HG02852 (cell line): ENCODE results near the gene CRYAA.
A peak's percentile ranks its signal among the peaks of the same experiment; 100 is the strongest.
"Not testable (repeated sequence)": the region's sequence is repeated elsewhere in the genome, so short reads cannot be mapped to it uniquely, and the experiment has no call there.

Experiments
- ATAC-seq: cut with Tn5 transposase; IDR thresholded peaks from one replicate; pipeline ENCODE4 v1.9.1; 2021; ENCODE audit warnings: mild to moderate bottlenecking, moderate library complexity; ENCODE audit not compliant: unreplicated experiment

CRYAA gene, protein sequence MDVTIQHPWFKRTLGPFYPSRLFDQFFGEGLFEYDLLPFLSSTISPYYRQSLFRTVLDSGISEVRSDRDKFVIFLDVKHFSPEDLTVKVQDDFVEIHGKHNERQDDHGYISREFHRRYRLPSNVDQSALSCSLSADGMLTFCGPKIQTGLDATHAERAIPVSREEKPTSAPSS

DNA sequence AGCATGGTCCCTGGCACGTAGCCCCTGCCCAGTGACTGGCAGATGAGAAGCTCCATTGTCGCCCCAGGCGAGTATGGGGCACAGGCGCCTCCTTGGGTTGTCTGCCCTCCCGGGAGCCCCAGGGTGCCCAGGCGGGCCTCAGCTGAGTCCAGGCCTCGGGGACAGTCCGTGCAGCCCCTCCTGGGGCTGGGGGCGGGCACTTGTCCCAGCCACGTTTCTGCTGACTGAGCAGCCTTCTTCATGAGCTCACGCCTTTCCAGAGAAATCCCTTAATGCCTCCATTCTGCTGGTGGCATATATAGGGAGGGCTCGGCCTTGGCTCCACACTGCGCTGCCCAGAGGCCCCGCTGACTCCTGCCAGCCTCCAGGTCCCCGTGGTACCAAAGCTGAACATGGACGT lies at the start of gene CRYAA:
TSS of gene CRYAA (plus strand) at position 301 of the 400 bp plus-strand sequence. CDS start at position 393, 92 bp downstream.
- not testable (repeated sequence) for ATAC-seq

DNA sequence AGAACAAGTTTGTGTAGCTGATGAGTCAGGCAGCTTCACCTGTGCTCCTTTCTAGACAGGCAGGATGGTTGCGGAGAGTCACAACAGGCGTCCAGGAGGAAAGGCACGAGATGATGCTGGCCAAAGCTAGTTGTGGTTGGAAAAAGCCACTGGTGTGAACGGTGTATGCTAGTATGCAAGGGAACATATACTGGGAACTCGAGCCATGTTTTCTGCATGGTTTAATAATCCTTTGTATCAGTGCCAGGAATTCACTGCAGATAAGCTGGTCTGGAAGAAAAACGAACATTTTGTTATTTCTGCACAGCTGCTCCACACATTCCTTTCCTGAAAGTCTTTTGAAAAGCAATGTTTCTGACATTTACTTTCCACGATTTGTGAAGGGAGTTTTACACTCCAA lies 38.7 kb upstream of the CRYAA start:
- not testable (repeated sequence) for ATAC-seq

DNA sequence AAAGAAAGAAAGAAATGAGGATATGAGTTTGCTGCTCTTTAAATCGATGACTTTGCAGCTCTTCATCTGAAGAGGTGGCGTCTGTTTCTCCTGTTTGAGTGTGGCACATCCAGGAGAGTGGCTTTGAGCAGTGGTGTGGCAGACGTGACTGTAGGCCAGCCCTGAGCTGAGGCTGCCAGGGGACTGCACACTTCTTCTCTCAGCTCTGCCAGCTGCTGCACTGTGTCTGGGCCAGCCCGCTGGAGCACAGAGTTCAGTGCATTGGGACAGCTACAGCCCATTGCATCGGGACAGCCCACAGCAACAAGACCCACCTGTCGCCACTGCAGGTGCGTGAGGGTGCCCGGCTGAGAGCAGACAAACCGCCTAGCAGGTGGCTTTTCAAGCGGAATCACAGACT lies 34.3 kb upstream of the CRYAA start:
- not testable (repeated sequence) for ATAC-seq

DNA sequence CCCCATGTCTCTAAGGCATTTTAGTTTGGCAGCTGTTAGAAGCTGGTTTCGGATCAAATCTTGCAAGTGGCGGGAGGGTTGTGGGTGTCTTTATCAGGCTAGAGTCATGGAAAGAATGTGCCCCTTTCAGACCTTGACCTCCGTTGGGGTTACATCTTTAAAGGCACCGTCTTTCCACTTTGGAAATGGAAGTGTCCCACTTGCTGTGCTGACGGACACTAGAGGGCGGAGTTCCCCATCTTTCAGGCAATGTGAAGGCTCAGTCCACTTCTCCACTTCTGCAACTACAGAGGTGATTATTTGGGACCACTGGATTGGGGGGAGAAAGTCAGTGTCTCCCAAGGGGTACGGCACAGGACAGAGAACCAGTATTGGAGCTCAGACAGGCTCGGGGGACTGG lies 29.9 kb upstream of the CRYAA start:
- ATAC-seq: not testable (repeated sequence)

DNA sequence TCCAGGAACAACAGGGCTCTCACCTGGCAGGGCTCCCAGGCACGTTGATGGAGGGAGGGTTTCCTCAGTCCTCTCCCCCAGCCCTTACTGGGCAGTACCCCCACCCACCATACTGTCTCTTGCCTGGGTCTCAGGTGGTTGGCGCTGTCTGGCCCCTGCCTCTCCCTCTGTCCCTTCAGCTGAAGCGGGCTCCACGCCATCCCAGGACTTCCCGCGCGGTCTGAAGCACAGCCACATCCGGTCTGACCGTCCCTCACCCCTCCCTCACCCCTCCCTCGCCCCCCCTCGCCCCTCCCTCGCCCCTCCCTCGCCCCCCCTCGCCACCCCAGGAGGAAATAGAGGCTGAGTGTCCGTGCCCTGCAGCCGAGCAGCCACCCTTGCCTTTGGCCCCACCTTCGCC lies 27.4 kb upstream of the CRYAA start:
- ATAC-seq: not testable (repeated sequence)

DNA sequence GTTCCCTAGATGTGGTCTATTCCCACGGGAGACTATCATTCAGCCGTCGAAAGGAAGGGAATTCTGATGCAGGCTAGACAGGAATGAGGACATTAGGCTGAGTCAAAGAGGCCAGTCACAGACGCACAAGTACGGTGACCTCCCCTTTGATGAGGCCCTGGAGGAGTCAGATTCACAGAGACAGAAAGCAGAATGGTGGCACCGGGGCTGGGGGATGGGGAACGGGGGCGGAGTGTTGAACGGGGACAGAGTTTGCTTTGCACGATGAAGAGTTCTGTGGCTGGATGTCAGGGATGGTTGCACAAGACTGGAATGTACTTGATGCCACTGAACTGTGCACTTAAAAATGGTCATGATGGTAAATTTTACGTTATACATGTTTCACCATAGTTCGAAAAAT lies 22.2 kb upstream of the CRYAA start:
- ATAC-seq: not testable (repeated sequence)

DNA sequence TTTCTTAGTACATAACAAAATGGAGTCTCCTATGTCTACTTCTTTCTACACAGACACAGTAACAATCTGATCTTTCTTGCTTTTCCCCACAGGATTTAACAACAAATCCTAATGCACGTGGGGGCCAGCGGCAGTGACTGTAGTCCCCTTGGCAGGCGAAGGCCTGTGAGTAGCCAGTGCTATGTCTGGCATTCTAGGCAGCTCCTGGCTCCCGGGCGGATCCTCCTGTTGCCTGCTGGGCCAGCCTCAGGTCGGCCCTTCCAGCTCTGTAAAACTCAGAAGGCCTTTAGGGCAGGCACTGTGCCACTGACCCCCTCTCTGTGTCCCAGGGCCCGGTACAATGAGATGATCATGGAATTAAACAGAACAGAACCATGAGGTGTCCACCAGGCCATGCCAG lies 20.8 kb upstream of the CRYAA start:
- ATAC-seq: not testable (repeated sequence)

DNA sequence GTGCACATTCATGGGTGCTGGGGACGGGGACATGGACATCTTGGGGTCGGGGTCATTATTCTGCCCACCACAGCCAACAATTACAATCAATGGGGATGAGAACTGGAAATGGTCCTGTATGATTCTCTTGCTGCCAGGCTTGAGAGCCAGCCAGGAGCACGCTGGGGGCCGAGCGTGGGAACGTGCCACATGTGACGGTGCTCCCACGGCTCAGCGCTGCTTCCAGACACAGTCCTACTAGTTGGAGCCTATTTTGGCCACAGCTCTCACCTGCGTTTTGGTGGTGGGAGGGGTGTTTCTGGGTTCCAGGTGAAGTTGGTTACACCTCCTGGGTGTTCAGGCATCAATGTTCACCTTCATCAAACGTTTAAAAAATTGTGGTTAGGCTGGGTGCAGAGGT lies 19.5 kb upstream of the CRYAA start:
- not testable (repeated sequence) for ATAC-seq

DNA sequence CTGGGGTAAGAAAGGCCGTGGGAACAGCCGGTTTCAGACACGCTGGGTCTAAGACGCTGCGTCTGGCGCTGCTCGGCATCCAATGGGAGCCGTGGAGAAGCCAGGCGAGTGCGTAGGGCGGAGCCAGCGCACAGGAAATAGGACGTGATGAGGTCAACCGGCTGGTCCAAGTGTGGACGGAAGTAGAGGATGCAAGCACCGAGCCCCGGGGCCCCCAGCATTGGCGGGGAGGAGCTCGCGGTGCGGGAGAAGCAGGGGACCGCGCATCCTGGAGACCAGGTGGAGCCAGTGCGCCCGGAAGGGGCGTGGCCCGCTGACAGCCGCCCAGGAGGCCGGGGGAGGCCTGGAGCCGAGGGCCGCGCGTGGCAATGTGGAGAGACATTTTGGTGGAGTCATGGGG lies 15.2 kb upstream of the CRYAA start:
- not testable (repeated sequence) for ATAC-seq

DNA sequence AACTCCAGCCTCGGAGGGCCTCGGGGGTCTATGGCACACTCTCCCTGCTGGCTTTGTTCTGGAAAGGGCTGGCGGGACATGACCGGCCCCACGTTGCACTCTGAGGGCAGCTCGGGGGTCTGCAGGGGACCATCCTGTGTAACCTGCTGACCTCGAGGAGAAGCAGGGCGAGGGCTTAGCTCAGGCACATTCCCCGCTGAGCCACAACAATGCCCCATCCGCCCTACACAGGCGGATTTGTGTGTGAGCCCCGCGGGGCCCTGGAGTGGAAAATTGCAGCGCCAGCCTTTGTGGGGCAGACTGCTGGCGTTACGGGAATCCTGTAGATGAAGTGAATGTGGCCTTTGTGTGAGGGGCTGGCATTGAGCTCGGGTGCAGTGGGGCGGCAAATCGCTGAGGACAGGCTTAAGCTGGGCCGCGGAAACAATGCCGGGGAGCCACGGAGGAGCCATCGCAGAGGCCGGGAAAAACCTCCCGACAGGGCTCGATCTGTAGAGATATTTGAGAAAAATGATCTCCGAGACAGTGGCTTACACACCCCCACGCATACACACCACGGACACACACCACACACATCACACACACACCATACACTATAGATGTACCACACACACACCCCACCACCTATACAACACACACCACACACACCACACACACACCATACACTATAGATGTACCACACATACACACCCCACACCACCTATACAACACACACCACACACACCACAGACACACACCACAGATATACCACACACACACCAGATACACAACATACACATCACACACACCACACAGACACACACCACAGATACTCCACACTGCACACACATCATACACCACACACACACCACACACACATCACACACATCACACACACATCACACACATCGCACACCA lies 9.3 kb upstream of the CRYAA start:
- not testable (repeated sequence) for ATAC-seq

DNA sequence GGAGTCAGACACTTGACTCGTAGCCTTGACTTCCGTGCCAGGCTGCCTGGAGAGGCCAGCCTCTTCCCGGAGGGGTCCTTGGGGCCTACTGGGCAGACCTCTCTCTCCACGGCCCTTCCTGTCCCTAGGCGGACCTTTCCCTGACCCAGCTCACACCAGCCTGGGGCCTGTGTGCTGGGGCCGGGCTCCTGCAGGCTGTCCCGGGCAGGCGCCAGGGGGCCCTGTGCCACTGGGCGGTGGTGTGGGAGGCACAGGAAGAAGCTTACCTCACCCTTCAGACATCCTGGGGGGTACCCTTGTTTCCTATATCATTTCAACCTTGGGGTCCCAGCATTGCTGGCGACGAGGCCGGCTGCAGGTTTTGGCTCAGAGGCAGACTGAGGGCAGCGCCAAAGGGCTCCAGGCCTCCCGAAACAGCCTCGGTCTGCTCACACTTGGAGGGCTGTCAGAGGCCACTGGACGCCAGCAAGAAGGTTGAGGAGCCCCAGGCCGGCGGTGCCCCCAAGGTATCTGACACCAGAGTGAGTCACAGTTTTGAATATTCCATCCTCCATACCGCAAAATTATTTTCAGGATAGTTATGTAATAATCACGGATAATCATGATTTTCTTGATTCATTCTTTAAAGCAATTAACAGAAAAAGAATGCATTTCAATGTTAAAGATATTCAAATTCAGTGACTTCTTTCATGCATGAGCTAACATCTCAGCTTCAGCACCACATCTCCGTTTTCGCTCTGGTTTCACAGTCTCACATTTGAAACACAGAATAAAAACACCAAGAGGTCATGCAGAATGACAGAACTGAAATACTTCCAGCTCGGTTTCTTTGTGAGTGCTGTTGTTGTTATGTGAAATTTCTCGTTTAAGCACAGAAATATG lies 6.7 kb upstream of the CRYAA start:
- ATAC-seq: not testable (repeated sequence)

DNA sequence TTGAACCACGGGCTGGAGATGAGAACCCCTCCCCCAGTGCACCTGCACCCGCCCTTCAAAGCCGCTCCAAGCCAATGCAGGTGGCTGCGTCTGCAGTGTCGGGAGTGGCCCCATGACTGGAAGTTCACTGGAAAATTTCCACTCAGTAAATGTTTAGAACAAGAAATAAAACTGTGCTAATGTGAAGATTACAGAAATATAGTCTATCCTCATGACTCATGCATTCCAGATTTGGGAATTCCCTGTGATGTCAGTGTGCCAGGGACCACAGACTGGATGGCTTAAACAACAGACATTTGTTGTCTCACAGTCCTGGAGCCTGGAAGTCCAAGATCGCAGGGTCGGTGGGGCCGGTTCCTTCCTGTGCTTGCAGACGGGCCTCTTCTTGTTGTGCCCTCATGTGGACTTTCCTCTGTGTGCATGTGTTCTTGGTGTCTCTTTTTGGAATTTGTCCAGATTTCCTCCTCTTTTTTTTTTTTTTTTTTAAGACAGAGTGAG lies 6.1 kb upstream of the CRYAA start:
- ATAC-seq: not testable (repeated sequence)

DNA sequence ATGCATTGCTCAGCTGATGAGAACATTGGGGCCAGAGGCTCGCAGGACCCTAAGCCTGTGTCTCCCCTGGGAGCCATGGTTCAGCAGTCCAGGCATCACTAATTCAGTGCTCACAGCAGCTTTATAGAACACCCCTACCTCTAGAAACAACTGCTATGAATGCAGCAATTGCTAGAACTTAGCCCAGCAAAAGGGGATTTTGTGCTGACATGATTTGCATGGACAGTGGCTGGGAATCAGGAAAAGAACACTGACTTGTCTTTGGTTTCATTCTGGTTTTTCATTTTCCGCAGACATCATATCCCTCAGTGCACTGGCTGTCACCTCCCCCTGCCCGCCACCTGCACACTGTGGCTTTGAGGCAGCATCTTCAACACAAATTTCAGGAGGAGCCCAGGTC lies 4.0 kb upstream of the CRYAA start:
- peak; percentile 60 for ATAC-seq

DNA sequence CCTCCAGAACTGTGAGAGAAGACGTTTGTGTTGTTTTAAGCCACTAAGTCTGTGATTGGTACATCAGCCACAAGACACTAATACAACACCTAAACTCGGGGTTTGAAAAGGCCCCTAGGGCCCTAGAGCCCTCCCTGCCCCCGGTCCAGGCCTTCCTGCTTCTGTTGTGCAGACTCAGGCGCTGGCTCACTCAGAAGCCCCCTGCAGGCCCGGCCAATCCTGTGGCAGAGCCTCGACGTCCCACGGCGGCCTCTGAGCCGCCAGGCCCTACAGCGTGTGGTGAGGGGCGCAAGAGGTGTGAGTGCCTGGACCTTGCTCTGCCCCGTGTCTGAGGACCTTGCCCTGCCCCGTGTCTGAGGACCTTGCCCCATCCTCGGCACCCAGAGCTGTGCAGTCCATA lies 3.1 kb upstream of the CRYAA start:
- not testable (repeated sequence) for ATAC-seq

DNA sequence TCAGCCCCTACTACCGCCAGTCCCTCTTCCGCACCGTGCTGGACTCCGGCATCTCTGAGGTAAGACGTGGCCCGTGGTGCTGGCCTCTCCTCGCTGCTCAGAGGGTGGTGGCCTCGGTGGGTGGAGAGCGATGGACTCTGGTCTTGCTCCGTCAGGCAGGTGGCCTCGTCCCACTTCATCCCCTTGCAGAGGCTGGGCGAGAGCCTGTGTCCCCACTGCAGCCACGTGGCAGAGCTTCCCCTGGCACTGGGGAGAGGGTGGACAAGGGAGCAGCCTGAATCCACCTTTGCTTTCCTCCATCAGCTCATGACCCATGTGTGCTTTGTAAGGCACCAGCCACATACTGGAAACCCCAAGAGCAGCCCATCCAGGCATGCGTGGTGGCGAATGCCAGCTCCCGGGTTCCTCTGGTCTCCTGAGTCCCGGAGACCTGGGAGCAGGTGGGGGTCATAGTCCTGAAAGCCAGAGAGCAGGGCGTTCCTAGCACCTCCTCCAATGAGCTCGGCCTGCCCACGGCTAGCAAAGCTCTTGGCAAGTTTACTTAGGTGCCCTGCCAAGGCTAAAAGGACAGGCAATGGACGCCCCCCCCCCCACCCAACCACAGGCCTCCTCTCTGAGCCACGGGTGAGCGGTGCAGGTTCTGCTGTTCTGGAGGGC lies 550 bp downstream of the CRYAA start:
- not testable (repeated sequence) for ATAC-seq

DNA sequence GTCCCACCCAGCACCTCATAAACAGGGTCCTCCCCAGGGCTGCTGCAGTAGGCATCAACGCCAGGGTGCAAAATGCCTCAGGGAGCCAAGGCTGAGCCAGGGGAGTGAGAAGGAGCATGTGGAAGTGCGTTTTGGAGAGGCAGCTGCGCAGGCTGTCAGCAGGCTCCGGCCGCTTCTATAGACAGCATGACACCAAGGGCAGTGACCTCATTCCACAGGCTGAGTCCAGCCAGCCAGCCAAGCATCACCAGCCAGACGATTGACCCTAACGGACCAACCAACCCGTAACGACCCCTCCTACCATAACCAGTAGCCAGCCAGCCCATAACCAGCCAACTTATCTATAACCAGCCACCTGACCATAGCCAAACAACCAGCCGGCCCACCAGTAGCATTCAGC lies 1.1 kb downstream of the CRYAA start:
- not testable (repeated sequence) for ATAC-seq

DNA sequence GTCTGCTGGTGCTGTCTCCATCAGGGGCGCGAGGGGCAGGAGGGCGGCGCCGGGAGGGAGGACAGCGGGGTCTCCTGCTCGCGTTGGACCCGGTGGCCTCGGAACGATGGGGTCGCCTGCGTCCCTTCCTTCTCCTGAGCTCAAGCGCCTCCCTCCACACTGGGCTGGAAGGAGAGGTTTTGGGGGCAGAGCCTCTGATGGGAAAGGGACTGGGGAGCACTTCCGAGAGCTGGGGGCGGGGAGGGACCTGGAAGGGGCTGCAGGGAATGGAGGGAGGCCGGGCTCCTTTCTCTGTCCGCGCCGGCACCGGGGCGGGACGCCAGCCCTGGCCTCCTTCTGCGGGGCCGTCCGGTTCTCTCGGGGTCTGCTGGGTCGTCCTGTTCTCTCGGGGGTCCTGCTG lies 4.0 kb downstream of the CRYAA start:
- ATAC-seq: not testable (repeated sequence)

DNA sequence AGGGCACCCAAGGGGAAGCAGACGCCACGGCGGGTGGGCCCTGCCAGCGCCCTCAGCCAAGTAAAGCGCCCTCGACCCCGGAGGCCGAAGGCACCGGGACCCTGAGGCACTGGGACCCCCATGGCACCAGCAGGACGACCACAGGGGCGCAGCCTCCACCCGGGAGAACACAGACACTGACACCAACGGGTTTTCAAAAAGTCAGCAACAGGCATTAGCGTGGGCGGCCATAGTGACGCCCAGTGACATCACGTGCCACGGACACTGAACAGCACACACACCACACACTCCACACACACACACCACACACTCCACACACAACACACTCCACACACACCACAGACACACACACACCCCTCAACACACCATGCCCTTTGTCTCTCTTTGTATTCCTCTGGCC lies 4.6 kb downstream of the CRYAA start:
- not testable (repeated sequence) for ATAC-seq

DNA sequence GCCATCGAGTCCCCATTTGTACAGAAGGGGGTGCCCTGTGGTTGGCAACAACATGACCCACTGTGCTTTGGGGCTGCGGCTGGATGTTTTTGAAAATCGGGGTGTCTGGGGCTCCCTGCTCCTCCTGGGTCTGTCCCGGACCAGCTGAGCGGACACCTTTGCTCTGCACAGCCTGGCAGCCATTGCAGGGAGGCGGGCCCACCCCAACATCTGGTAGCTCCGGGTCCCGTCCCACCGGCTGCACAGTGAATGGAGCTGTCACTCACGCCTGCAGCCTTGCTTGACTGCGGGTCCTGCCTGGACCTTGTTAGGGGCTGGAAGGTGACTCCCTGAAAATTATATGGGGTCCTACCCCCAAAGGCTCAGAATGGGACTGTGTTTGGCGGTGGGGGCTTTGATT lies 5.1 kb downstream of the CRYAA start:
- not testable (repeated sequence) for ATAC-seq

DNA sequence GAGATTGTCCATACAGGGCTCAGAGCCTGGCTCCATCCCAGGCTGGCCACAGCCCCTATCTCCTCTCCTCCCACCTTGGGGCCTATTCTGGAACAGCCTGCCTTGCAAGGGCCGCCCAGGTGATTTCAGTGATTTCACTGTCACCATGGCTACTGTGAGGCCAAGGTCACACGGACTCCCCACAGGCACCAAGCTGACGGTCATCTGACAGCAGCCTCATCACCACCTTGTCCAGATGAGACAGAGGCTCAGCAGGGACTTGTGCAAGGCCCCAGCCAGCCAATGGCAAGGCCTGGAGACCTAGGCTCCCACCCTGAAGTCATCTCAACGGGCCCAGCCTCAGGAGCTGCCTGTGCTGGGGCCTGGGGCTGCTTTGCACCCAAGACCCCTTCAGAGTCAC lies 6.2 kb downstream of the CRYAA start:
- ATAC-seq: not testable (repeated sequence)
